Limb (tissue), 2 donors: ENCODE measurements around the gene SRRM4.

Source experiments
- DNase-seq, 2 donors: peaks; one replicate each; pipeline ENCODE4 v3.0.0-alpha.2; 2016; ENCODE audit errors: extremely low spot score in 2 of 2

Gene SRRM4

DNA sequence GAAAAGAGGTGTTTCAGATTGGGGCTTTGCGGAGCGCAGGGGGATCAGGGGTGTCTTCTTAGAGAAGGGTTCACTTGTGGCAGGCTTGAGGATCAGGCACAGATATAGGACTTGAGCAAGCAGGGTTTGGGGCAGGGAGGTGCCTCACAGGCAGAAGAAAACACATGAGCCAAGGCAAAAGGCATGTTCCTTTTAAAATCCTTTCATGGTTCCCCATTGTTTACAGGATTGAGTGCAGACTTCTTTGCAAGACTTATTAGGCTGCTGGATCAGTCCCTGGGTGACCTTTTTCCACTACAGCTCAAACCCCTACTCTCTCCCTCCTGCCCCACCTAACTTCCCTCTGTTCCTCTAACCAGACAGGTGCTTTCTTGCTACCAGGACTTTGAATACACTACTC lies 217.1 kb downstream of the SRRM4 start:
- no peak for DNase-seq

- DNase-seq: no peak
Observed at GRCh38 chr12:119200601-119201000, 219.3 kb downstream of the SRRM4 start.

DNA sequence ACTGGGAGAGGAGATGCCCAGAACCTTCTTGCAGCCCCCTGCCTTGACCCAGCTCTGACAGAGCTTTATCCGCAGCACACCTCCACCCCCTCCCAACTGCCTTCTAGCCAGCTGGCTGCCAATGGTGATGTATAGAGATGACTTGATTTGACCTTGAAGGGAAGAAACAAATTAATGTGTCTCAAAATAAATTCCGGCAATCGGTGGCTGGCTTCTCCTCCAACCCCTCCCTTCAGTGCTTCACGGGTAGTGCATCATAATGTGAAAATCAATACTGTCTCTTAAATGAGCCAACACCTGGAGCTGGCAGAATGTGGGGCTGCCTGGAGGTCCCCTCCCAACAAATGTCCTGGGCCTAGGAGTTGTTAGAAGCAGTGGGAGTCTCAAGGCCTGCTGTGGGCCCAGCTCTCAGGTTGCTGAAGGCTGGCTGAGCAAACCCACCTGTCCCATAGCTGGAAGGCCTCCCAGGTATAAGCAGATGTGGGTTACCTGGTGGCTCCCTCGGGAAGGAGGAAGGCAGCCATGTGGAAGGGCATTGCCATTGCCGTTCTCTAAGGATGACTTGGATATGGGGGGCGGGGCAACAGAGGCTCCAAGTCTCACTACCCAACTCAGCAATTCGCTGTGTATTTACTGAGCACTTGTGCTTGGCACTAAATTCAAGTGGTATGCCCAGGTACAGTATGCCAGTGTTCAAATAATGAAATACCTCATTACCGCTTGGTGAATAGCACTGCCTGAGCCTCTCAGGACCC lies 220.6 kb downstream of the SRRM4 start:
- DNase-seq: no peak

GRCh38 chr12:119202544-119202943 lies 221.2 kb downstream of the SRRM4 start:
- DNase-seq: no peak

- peak; percentile 39 to 66 for DNase-seq
Observed at GRCh38 chr12:119204131-119204530, 222.8 kb downstream of the SRRM4 start.

DNA sequence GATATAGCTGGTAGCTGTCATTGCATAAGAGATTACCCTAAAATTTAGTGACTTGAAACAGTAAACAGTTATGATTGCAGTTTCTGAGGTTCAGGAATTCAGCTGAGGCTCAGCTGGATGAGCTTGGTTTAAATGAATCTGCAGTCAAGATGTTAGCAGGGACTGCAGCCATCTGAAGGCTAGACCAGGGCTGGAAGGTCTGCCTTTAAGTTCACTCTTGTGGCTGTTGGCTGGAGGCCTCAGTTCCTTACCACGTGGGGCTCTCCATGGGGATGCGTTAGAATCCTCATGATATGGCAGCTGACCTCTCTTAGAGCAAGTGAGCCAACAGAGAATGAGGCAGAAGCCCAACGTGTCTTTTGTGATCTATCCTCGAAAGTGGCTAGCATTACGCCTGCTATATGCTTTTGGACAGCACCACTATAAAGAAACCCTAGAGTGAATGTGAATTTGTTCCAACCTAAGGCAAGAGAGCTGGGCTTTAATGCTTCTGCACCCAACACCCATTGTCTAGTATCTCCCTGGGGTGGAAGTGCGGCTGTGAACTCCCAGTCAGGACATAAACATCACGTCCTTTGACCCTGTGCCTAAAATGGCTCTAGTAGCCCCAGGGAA lies 223.4 kb downstream of the SRRM4 start:
- no peak for DNase-seq

GRCh38 chr12:119206348-119207062 lies 225.2 kb downstream of the SRRM4 start:
- DNase-seq: no peak

DNA sequence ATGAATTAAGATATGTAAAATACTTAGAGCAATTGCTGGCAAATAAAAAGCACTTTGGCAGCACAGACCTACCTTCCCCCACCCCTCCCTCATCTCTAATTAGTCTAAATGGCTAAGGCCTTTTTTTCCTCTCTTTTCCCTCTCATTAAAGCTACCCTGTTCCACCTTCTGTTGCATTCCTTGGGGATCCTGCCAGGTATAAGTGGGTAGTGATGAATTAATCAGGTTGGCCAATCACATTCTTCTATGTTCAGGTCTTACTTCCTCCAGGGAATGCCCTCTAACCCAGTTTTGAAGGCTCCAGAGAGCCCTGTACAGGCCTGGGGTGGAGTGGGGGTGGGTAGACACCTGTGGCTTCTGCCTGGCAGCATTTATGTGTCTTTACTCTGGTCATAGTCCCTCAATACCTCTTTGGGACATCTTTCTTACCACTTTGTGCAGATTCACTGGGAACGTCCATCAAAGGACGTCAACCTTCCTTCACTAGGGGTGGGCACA lies 225.8 kb downstream of the SRRM4 start:
- DNase-seq: no peak

DNA sequence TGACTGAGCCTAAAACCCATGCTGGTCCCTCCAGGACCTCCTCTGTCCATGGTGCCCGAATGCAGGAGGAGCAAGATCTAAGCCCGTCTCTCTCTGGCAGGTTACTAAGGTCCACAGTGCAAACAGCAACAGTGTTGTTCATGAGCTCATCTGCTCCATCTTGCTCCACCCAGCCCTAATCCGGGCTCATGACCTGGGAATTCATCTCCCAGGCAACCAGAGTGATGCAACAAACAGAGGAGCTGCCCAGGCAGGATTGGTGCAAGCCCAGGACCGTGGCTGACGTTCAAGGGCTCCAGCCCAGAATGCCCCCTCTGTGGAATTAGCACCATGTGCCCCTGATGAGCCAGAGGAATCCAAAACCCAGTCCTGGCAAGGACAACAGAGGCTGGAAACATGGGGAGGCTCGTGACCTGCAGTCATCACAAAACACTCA lies 227.3 kb downstream of the SRRM4 start:
- DNase-seq: peak; percentile 51 to 69

GRCh38 chr12:119211884-119212283 lies 230.5 kb downstream of the SRRM4 start:
- DNase-seq: no peak
